IPS-18a (cell line): ENCODE results near the gene CHKA.

Experiments used
- H3K27ac ChIP-seq: one replicate; pipeline ENCODE4 v1.5.1; 2013; ENCODE audit warnings: low read length
- H3K27me3 ChIP-seq: one replicate; pipeline ENCODE4 v1.6.1; 2013; ENCODE audit warnings: mild to moderate bottlenecking, low read length; ENCODE audit not compliant: control insufficient read depth, insufficient read depth
- H3K36me3 ChIP-seq: one replicate; pipeline ENCODE4 v1.6.1; 2013; ENCODE audit warnings: low read depth, low read length; ENCODE audit not compliant: control insufficient read depth
- H3K4me1 ChIP-seq: one replicate; pipeline ENCODE4 v1.6.1; 2013; ENCODE audit warnings: low read depth, low read length; ENCODE audit not compliant: control insufficient read depth
- H3K4me3 ChIP-seq: one replicate; pipeline ENCODE4 v1.5.1; 2013; ENCODE audit warnings: low read length
- H3K9ac ChIP-seq: one replicate; pipeline ENCODE4 v1.6.1; 2013; ENCODE audit warnings: mild to moderate bottlenecking, low read length, moderate library complexity
- H3K9me3 ChIP-seq: one replicate; pipeline ENCODE4 v1.6.1; 2013; ENCODE audit warnings: low read depth, low read length; ENCODE audit not compliant: control insufficient read depth

The CHKA gene

DNA sequence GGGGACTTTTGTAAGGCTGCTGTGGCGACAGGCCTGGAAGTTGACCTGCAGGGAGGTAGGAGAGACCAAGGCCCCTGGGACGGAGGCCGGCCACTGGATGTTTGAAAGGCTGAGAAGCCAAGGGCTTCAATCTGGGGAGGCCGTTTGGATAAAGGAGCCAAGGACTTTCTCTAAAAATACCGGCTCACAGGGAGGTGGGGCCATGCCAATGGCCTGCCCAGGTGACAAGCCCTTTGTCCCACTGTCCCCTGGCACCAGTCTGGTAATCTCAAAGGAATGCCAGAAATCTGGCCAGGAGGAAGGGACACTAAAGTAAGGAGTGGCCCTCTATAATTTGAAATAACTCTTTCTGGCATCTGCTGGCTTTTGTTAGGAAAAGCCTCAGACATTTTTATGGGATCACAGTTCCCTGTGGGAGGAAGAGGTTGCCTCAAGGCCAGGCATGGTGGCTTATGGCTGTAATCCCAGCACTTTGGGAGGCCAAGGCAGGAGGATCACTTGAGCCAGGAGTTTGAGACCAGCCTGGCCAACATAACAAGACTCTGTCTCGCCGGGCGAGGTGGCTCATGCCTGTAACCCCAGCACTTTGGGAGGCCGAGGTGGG lies 1.9 kb upstream of the CHKA start:
- H3K4me3 ChIP-seq = no peak overlapping the region
- no peak overlapping the region for H3K27ac ChIP-seq
- peaks cover 4% of the 10 kb centered on the region for H3K36me3 ChIP-seq
- H3K4me1 ChIP-seq = peaks cover 48% of the 10 kb centered on the region
- H3K27me3 ChIP-seq = no peaks in the 10 kb centered on the region
- no peak overlapping the region for H3K9ac ChIP-seq
- no peaks in the 10 kb centered on the region for H3K9me3 ChIP-seq

DNA sequence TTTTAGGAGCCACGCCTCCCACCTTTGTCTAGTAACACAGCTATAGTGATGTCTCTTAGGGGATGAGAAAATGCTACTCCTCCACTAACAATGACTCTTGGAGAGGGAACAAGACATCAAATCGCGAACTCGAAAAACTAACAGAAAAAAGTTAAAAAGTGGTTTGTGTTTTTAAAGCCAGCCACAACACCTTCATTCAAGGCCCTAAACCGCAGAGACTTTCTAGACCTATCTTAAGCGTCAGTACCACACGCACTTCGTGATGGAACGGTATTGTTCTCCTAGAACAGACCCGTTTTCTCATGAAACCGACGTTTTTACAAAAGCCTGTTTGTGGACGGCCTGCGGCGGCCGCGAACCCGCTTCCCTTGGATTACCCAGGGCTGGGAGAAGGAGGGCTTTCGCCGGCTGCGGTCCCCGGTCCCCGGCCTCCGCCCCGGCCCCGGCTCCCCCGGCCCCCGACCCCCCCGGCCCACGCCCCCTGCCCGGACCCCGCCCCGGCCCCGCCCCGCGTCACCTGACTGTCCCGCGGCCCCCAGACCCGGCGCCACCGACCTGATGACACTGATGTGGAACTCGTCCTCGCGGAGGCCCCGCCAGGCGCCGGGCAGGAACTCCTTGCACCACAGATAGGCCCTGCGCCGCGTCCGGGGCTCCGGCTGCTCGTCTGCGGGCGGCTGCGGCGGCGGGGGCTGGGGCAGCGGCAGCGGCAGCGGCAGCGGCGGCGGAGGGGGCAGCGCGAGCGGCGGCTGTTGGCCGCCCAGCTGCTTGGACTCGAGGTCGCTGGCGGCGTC lies 718 bp downstream of the CHKA start:
- peaks cover 12% of the 10 kb centered on the region for H3K36me3 ChIP-seq
- H3K9me3 ChIP-seq = no peaks in the 10 kb centered on the region
- H3K27ac ChIP-seq = no peak overlapping the region
- no peaks in the 10 kb centered on the region for H3K27me3 ChIP-seq
- peak overlapping the region; percentile 68 for H3K9ac ChIP-seq
- peaks cover 30% of the 10 kb centered on the region for H3K4me1 ChIP-seq
- peak overlapping the region; percentile 98 for H3K4me3 ChIP-seq

DNA sequence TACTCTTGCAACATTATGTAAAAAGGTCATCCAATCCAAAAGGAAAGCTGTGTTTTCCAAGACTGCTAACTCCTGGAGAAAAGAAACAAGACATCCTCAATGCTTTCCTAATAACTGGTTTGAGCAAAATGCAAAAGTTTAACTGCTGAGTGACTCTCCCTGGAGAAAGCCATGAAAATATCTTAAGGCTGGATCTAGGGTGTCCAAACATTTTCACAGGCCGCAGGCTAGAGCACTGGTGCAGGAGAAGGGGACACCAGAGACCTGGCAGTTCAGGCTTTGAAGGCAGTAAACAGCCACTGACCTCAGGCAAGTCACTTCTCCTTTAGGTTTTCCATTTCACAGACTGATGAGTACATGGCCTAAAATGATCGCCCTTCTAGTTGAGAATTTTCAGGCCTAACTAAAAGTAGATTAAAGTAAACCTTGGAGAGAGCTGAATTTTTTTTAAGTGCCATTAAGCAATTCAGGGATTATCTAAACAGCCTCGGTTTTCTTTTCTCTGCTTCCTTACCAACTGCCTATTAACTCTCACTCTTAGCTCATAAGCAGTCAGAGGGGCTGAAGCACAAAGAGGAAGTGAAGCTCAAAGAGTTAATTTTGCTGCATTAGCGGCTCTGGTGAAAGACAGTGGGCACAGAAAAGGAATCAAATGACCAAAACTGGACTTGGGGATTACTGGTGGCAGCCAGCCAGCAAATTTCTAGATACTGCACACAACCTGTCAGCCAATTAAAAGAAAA lies 2.3 kb downstream of the CHKA start:
- Histone ChIP-seq H3K36me3 (peaks cover 16% of the 10 kb centered on the region), H3K4me3 (peak overlapping the region; percentile 98), H3K9ac (no peak overlapping the region), H3K4me1 (peaks cover 24% of the 10 kb centered on the region), H3K27ac (no peak overlapping the region), H3K9me3 (no peaks in the 10 kb centered on the region), H3K27me3 (no peaks in the 10 kb centered on the region)

DNA sequence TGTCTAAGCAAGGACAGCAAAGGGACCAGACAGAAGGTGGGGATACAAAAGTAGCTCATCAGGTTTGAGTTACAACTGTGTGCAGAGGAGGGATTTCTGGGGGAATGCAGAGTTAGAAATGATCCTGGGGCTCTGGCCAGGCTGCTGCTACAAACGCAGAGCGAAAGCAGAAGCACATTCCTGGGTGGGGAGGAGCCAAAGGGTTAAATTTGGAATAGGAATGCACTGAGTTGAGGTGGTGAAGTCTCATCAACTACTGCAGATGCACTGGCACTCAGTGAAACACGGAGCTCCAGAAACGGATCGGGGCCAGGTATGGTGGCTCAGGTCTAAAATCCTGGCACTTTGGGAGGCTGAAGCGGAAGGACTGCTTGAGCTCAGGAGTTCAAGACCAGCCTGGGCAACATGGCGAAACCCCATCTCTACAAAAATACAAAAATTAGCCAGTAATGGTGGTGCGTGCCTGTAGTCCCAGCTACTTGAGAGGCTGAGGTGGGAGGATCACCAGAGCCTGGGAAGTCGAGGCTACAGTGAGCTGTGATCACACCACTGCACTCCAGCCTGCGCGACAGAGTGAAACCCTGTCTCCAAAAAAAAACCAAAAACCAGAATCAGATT lies 3.2 kb downstream of the CHKA start:
- H3K9me3 ChIP-seq = no peaks in the 10 kb centered on the region
- peak overlapping the region; percentile 22 for H3K27ac ChIP-seq
- no peaks in the 10 kb centered on the region for H3K27me3 ChIP-seq
- peaks cover 16% of the 10 kb centered on the region for H3K36me3 ChIP-seq
- no peak overlapping the region for H3K9ac ChIP-seq
- H3K4me1 ChIP-seq = peaks cover 22% of the 10 kb centered on the region
- peak overlapping the region; percentile 98 for H3K4me3 ChIP-seq

DNA sequence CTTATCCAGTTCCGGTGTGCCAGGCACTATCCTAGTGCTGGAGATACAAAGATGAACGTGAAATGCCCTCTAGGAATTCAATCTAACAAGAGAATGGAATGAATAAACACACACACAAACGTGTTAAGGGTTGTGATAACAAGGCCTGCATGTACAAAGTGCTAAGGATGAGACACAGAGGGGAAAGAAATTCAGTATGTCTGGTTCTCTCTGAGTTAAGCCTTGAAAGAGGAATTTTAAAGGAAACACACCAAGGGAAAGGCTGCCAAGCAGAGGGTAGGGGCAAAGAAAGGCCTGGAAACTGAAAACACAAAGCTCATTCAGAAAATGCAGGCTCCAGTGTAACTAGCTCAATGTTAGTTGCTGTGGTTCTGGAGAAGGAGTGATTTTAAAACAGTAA lies 4.2 kb downstream of the CHKA start:
- Histone ChIP-seq H3K4me1 (peaks cover 16% of the 10 kb centered on the region), H3K27ac (no peak overlapping the region), H3K4me3 (no peak overlapping the region), H3K9ac (no peak overlapping the region), H3K9me3 (no peaks in the 10 kb centered on the region), H3K36me3 (peaks cover 16% of the 10 kb centered on the region), H3K27me3 (no peaks in the 10 kb centered on the region)

DNA sequence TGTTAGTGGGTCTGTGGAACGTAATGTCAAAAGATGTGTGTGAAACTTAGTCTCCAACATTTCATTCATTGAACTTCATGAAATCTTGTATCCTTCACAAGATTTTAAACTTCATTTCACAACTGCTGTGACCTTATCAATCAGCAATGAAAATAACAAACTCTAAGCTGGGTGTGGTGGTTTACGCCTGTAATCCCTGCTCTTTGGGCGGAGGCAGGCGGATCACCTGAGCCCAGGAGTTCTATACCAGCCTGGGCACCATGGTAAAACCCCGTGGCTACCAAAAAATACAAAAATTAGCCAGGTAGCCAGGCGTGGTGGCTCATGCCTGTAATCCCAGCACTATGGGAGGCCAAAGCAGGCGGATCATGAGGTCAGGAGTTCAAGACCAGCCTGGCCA lies 5.1 kb downstream of the CHKA start:
- Histone ChIP-seq H3K36me3 (peaks cover 16% of the 10 kb centered on the region), H3K27ac (no peak overlapping the region), H3K9ac (no peak overlapping the region), H3K27me3 (no peaks in the 10 kb centered on the region), H3K9me3 (no peaks in the 10 kb centered on the region), H3K4me3 (no peak overlapping the region), H3K4me1 (peaks cover 12% of the 10 kb centered on the region)

DNA sequence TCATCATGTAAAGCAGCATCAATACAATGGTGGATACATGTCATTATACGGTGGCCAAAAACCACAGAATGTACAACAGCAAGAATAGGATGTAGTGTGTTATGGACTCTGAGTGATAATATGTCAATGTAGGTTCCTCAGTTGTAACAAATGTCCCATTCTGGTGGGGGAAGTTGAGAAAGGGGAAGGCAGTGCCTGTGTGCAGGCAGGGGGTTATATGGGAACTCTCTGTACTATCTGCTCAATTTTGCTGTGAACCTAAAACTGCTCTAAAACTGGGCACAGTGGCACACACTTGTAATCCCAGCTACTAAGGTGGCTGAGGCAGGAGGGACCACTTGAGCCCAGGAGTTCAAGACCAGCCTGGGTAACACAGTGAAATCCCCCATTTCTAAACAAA lies 5.9 kb downstream of the CHKA start:
- Histone ChIP-seq H3K4me1 (peaks cover 12% of the 10 kb centered on the region), H3K9me3 (no peaks in the 10 kb centered on the region), H3K27me3 (no peaks in the 10 kb centered on the region), H3K9ac (no peak overlapping the region), H3K27ac (no peak overlapping the region), H3K4me3 (no peak overlapping the region), H3K36me3 (peaks cover 16% of the 10 kb centered on the region)

DNA sequence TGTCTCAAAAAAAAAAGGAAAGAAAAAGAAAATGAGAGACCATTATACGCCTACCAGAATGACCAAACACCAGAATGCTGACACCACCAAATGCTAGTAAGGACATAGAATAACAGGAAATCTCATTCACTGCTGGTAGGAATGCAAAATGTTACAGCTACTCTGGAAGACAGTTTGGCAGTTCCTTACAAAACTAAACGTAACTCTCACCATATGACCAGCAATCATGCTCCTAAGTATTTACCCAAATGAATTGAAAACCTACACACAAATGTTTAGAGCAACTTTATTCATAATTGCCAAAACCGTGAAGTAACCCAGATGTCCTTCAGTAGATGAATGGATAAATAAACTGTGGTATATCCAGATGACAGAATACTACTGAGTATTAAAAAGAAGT lies 7.2 kb downstream of the CHKA start:
- Histone ChIP-seq H3K27ac (no peak overlapping the region), H3K4me1 (peaks cover 12% of the 10 kb centered on the region), H3K9me3 (no peaks in the 10 kb centered on the region), H3K9ac (no peak overlapping the region), H3K4me3 (no peak overlapping the region), H3K36me3 (peaks cover 16% of the 10 kb centered on the region), H3K27me3 (no peaks in the 10 kb centered on the region)

DNA sequence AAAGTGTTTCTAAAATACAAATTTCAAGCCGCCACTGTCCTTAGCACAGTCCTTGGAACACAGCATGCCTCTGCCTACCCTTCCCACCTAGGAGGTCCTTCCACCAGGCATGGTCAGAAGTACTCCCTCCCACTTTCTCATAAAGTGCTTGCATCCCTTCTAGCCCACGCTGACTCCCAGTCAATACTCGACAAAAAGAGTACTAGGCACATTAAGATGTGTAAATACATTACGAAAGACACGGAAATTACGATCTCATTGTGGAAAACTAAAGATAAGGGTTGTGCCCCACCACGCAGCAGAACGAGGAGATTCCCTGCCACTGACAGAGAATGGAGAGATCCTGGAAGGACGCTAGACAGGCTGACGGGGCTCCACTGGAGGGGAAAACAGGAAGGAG lies 13.5 kb downstream of the CHKA start:
- Histone ChIP-seq H3K9ac (no peak overlapping the region), H3K36me3 (no peaks in the 10 kb centered on the region), H3K4me3 (no peak overlapping the region), H3K27me3 (no peaks in the 10 kb centered on the region), H3K9me3 (no peaks in the 10 kb centered on the region), H3K4me1 (peaks cover 11% of the 10 kb centered on the region), H3K27ac (no peak overlapping the region)

DNA sequence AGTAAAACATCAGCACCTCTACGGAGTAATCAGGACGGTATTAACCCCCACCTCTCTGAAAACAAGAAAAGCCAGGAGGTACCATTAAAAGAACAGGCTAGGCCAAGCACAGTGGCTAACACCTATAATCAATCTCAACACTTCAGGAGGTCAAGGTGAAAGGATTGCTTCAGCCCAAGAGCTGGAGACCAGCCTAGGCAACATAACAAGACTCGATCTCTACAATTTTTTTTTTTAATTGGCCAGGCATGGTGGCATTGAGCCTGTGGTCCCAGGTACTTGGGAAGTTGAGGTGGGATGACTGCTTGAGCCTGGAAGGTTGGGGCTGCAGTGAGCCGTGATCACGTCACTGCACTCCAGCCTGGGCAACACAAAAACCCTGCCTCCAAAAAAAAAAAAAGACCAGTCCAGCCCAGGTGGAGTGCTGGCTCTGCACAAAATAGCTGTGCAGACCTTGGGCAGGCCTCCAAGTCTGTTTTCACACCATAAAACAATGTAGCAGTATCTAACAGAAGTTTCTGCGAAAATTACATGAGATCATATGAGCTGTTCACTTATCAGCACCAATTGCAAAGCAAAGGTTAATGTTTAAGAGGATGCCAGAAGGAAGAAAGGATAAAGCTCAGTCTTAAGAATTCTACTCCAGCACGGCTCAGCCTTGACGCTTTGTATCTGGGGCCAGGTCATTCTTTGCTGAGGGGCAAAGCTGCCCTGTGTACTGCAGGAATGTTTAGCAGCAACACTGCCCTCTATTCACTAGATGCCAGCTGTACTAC lies 14.8 kb downstream of the CHKA start:
- Histone ChIP-seq H3K4me3 (no peak overlapping the region), H3K27ac (no peak overlapping the region), H3K27me3 (no peaks in the 10 kb centered on the region), H3K9me3 (no peaks in the 10 kb centered on the region), H3K9ac (no peak overlapping the region), H3K4me1 (peaks cover 11% of the 10 kb centered on the region), H3K36me3 (no peaks in the 10 kb centered on the region)
